Prostate gland (tissue), 2 donors: ENCODE measurements around the gene ADAMTSL3.

Source experiments
- POLR2A ChIP-seq: fragments of 450-650 bp; IDR thresholded peaks from one replicate; pipeline ENCODE4 v1.6.1; 2016; ENCODE audit warnings: antibody characterized with exemption, mild to moderate bottlenecking
- POLR2AphosphoS5 ChIP-seq: sonication (generic); formaldehyde crosslinking; IDR thresholded peaks from one replicate; pipeline ENCODE4 v1.6.1; 2017; ENCODE audit warnings: antibody characterized with exemption
- TF ChIP-seq, protein P1 (sequence below), 4 experiments: fragments of 200-600 bp in 2 of 4; fragments of 450-650 bp in 2 of 4; sonication (generic) in 2 of 4; IDR thresholded peaks; 1 replicate in 3 of 4; 2 replicates in 1 of 4; pipeline ENCODE4 v1.5.1; 2016 to 2019; ENCODE audit warnings: antibody characterized with exemption in 4 of 4, mild to moderate bottlenecking in 2 of 4, moderate library complexity in 2 of 4

DNA sequence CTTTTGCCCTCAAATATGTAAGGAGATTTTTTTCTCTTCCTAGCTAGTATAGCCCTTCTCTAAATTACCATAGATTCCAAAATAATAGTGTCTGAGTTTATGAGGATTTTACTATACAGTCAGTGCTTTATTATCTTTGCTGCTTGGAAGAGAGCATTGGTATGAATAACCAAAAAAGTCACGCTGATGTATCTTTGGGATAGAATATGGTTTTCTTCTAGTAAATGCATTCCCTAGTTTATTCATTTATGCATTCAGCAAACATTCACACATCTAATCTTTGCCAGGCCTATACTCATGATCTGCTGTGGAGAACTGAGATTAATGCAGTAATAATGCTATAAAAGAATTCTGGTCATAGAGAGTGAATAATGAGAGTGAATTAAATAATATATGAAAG lies 356.3 kb downstream of the ADAMTSL3 start:
- TF ChIP-seq, protein P1, sequence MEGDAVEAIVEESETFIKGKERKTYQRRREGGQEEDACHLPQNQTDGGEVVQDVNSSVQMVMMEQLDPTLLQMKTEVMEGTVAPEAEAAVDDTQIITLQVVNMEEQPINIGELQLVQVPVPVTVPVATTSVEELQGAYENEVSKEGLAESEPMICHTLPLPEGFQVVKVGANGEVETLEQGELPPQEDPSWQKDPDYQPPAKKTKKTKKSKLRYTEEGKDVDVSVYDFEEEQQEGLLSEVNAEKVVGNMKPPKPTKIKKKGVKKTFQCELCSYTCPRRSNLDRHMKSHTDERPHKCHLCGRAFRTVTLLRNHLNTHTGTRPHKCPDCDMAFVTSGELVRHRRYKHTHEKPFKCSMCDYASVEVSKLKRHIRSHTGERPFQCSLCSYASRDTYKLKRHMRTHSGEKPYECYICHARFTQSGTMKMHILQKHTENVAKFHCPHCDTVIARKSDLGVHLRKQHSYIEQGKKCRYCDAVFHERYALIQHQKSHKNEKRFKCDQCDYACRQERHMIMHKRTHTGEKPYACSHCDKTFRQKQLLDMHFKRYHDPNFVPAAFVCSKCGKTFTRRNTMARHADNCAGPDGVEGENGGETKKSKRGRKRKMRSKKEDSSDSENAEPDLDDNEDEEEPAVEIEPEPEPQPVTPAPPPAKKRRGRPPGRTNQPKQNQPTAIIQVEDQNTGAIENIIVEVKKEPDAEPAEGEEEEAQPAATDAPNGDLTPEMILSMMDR (IDR thresholded peaks at IDR 0.05), result no peak
- TF ChIP-seq POLR2A, result no peak
- TF ChIP-seq POLR2AphosphoS5, result no peak
